Spleen (tissue), 11 donors: Measurements from ENCODE around the gene MAGEE2. TPM values are rescaled to one million over a fixed set of nuclear protein-coding genes. Genes with fewer than 3 reads are reported as not detected.

ENCODE experiments used
- DNase-seq: peaks from one replicate; pipeline ENCODE4 v3.0.0-alpha.2; 2020
- H3K27ac ChIP-seq, 8 donors: fragments of 200-600 bp; sonication (generic) in 7 of 8; 1 replicate in 4 of 8; 2 replicates in 4 of 8; pipeline versions ENCODE4 v1.5.0 to v1.8.0; 2016 to 2021; ENCODE audit warnings: inconsistent platforms in 4 of 8, mild to moderate bottlenecking in 4 of 8, moderate library complexity in 1 of 8
- H3K27me3 ChIP-seq, 7 donors: fragments of 200-600 bp; sonication (generic) in 6 of 7; replicated peaks in 1 of 7; 1 replicate in 4 of 7; 2 replicates in 3 of 7; pipeline versions ENCODE4 v1.5.0 to v1.8.0; 2016 to 2021; ENCODE audit warnings: inconsistent platforms in 3 of 7, mild to moderate bottlenecking in 1 of 7
- H3K36me3 ChIP-seq, 6 donors: fragments of 200-600 bp; sonication (generic) in 5 of 6; 1 replicate in 4 of 6; 2 replicates in 2 of 6; pipeline versions ENCODE4 v1.5.0 to v1.8.0; 2016 to 2021; ENCODE audit warnings: inconsistent platforms in 2 of 6
- H3K4me1 ChIP-seq, 6 donors: fragments of 200-600 bp; sonication (generic) in 5 of 6; 1 replicate in 3 of 6; 2 replicates in 3 of 6; pipeline versions ENCODE4 v1.5.0 to v1.8.0; 2016 to 2021; ENCODE audit warnings: inconsistent platforms in 3 of 6
- H3K4me3 ChIP-seq, 8 donors: fragments of 200-600 bp; sonication (generic) in 7 of 8; 1 replicate in 4 of 8; 2 replicates in 4 of 8; pipeline versions ENCODE4 v1.5.0 to v1.8.0; 2016 to 2021; ENCODE audit warnings: inconsistent platforms in 4 of 8, mild to moderate bottlenecking in 4 of 8, moderate library complexity in 2 of 8
- H3K9me3 ChIP-seq, 8 donors: fragments of 200-600 bp; sonication (generic) in 7 of 8; 1 replicate in 4 of 8; 2 replicates in 4 of 8; pipeline versions ENCODE4 v1.5.0 to v1.8.0; 2016 to 2021; ENCODE audit warnings: inconsistent platforms in 4 of 8
- CTCF ChIP-seq, 11 experiments: fragments of 200-600 bp in 7 of 11; fragments of 450-650 bp in 4 of 11; sonication (generic) in 4 of 11; IDR thresholded peaks in 8 of 11; conservative IDR thresholded peaks in 3 of 11; 1 replicate in 7 of 11; 2 replicates in 4 of 11; pipeline versions ENCODE4 v1.4.0 to v1.8.0; 2016 to 2021; ENCODE audit warnings: antibody characterized with exemption in 11 of 11, inconsistent platforms in 4 of 11, mild to moderate bottlenecking in 1 of 11
- POLR2AphosphoS5 ChIP-seq, 3 donors: sonication (generic); formaldehyde crosslinking; IDR thresholded peaks; one replicate each; pipeline ENCODE4 v1.5.1; 2017; ENCODE audit warnings: antibody characterized with exemption in 3 of 3
- WGBS, 5 donors: extraction: QIAGEN DNeasy Blood & Tissue Kit in 3 of 5; methylation state at CpG; one replicate each; pipeline versions ENCODE4 v1.1.5 to v1.1.7; 2013 to 2018; 5-methylcytosine and 5-hydroxymethylcytosine counted together
- intact Hi-C: fragments of 100-400 bp; cut with DNase I; formaldehyde crosslinking; loops from one replicate; pipeline ENCODE4 v1.15.0; 2023; ENCODE audit warnings: low total_unique reads
- polyA plus RNA-seq, 3 donors: library from polyadenylated mRNA; stranded (reverse); fragments of 200-250 nt; gene quantifications; one replicate each; pipeline ENCODE4 v1.2.1, GENCODE V29; 2013
- total RNA-seq, 7 donors: library from RNA; depleted of rRNA in 3 of 7; stranded (reverse); fragments of >200 nt in 3 of 7; fragmentation: NEBNext Ultra II Directional in 4 of 7; extraction: Animal tissue kit (Norgen Biotek cat#: 25700) in 4 of 7; gene quantifications; one replicate each; pipeline versions ENCODE4 v1.1.0 to v1.2.1, GENCODE V29; 2016 to 2021
- donor health status: healthy with polysubstance abuse.
- donor health status: DM: no; HTN: no; CAD: no; lungs with moderate emphysema.
- donor health status: DM: no; HTN: no; CAD: no.
- donor health status: Bipolar disorder and iron deficiency.
- donor health status: healthy.
- donor health status: DM: no; HTN: no; CAD: no.
- donor health status: DM: yes; HTN: yes; CAD: no.

Gene MAGEE2
- total and polyA plus RNA-seq, 10 donors = 0.03 to 0.06 TPM; not detected in 8

- Histone ChIP-seq H3K27ac (peak overlapping the region in 3 of 8 donors; percentile 43 to 51 (median 46)), H3K4me1 (peaks cover 0 to 5% (median 0%) of the 10 kb centered on the region in 6 donors), H3K4me3 (peak overlapping the region; percentile 17 to 72 (median 34)), H3K9me3 (peaks cover 0 to 41% (median 35%) of the 10 kb centered on the region in 8 donors), H3K36me3 (no peaks in the 10 kb centered on the region), H3K27me3 (no peaks in the 10 kb centered on the region)
- WGBS, 5 donors = 4 to 61% (median 13%) methylated on average over 8 to 54 of the region's 54 CpGs
- peak; percentile 85 for DNase-seq
- peak in 1 of 3 donors; percentile 13 for TF ChIP-seq POLR2AphosphoS5 (IDR thresholded peaks at IDR 0.05)
- no peak for TF ChIP-seq CTCF (IDR thresholded peaks at IDR 0.05 in 8 of 11, conservative IDR thresholded peaks at IDR 0.05 in 3 of 11)
- intact Hi-C loops = no loop called here
Measured at GRCh38 chrX:75746891-75747639, 38.0 kb downstream of the MAGEE2 start.
